KOPT-K1 (cell line): ENCODE data around the gene NACC2.

Source experiments
- H3K27ac ChIP-seq: fragments of 200-600 bp; sonication (generic); 2 replicates; pipeline ENCODE4 v1.5.1; 2016; ENCODE audit warnings: antibody characterized with exemption, mild to moderate bottlenecking, low read depth, low read length; ENCODE audit not compliant: poor library complexity, severe bottlenecking
- H3K36me3 ChIP-seq: fragments of 200-600 bp; sonication (generic); 2 replicates; pipeline ENCODE4 v1.5.1; 2017; ENCODE audit warnings: antibody characterized with exemption, mild to moderate bottlenecking, low read length, moderate library complexity; ENCODE audit not compliant: insufficient read depth
- H3K9me3 ChIP-seq: fragments of 200-600 bp; sonication (generic); 2 replicates; pipeline ENCODE4 v1.5.1; 2017; ENCODE audit warnings: antibody characterized with exemption, low read length, mild to moderate bottlenecking; ENCODE audit not compliant: insufficient read depth, poor library complexity, severe bottlenecking

NACC2 gene

GRCh38 chr9:135998016-135998380, 97.1 kb downstream of the NACC2 start:
- no peak overlapping the region for H3K27ac ChIP-seq
- no peaks in the 10 kb centered on the region for H3K9me3 ChIP-seq
- H3K36me3 ChIP-seq, result no peaks in the 10 kb centered on the region

GRCh38 chr9:135997090-135998015, 97.7 kb downstream of the NACC2 start:
- Histone ChIP-seq H3K36me3 (no peaks in the 10 kb centered on the region), H3K9me3 (no peaks in the 10 kb centered on the region), H3K27ac (no peak overlapping the region)

- Histone ChIP-seq H3K9me3 (no peaks in the 10 kb centered on the region), H3K27ac (no peak overlapping the region), H3K36me3 (no peaks in the 10 kb centered on the region)
Observed at GRCh38 chr9:135995816-135996215, 99.3 kb downstream of the NACC2 start.

- H3K36me3 ChIP-seq, result no peaks in the 10 kb centered on the region
- no peak overlapping the region for H3K27ac ChIP-seq
- H3K9me3 ChIP-seq, result no peaks in the 10 kb centered on the region
Observed at GRCh38 chr9:135994501-135995192, 100.4 kb downstream of the NACC2 start.

GRCh38 chr9:135993765-135994500, 101.2 kb downstream of the NACC2 start:
- Histone ChIP-seq H3K36me3 (no peaks in the 10 kb centered on the region), H3K27ac (no peak overlapping the region), H3K9me3 (no peaks in the 10 kb centered on the region)

GRCh38 chr9:135993409-135993742, 101.7 kb downstream of the NACC2 start:
- Histone ChIP-seq H3K36me3 (no peaks in the 10 kb centered on the region), H3K9me3 (no peaks in the 10 kb centered on the region), H3K27ac (no peak overlapping the region)

GRCh38 chr9:135992486-135993408, 102.3 kb downstream of the NACC2 start:
- no peaks in the 10 kb centered on the region for H3K9me3 ChIP-seq
- no peaks in the 10 kb centered on the region for H3K36me3 ChIP-seq
- no peak overlapping the region for H3K27ac ChIP-seq

GRCh38 chr9:135991771-135992170, 103.3 kb downstream of the NACC2 start:
- Histone ChIP-seq H3K36me3 (no peaks in the 10 kb centered on the region), H3K9me3 (no peaks in the 10 kb centered on the region), H3K27ac (no peak overlapping the region)

- no peaks in the 10 kb centered on the region for H3K36me3 ChIP-seq
- no peak overlapping the region for H3K27ac ChIP-seq
- H3K9me3 ChIP-seq, result no peaks in the 10 kb centered on the region
Observed at GRCh38 chr9:135990468-135991429, 104.3 kb downstream of the NACC2 start.

GRCh38 chr9:135989722-135990467, 105.2 kb downstream of the NACC2 start:
- Histone ChIP-seq H3K36me3 (no peaks in the 10 kb centered on the region), H3K27ac (no peak overlapping the region), H3K9me3 (no peaks in the 10 kb centered on the region)

- no peaks in the 10 kb centered on the region for H3K9me3 ChIP-seq
- H3K36me3 ChIP-seq, result no peaks in the 10 kb centered on the region
- no peak overlapping the region for H3K27ac ChIP-seq
Observed at GRCh38 chr9:135989157-135989556, 105.9 kb downstream of the NACC2 start.

- no peaks in the 10 kb centered on the region for H3K9me3 ChIP-seq
- no peaks in the 10 kb centered on the region for H3K36me3 ChIP-seq
- no peak overlapping the region for H3K27ac ChIP-seq
Observed at GRCh38 chr9:135988493-135988892, 106.6 kb downstream of the NACC2 start.

GRCh38 chr9:135987838-135988404, 107.2 kb downstream of the NACC2 start:
- H3K27ac ChIP-seq, result no peak overlapping the region
- H3K9me3 ChIP-seq, result no peaks in the 10 kb centered on the region
- H3K36me3 ChIP-seq, result no peaks in the 10 kb centered on the region
